ACHN (cell line): ENCODE data around the gene USH2A.

Source experiments
- DNase-seq: peaks from one replicate; pipeline ENCODE4 v3.0.0-alpha.2; 2015
- in situ Hi-C: cut with HindIII; loops from 2 replicates; pipeline ENCODE4 v1.10.0; 2017; ENCODE audit warnings: low sequenced_read_pairs, low pct_ligation_motif_present, low pct_unique_long_range_greater_than_20kb

The USH2A gene

DNA sequence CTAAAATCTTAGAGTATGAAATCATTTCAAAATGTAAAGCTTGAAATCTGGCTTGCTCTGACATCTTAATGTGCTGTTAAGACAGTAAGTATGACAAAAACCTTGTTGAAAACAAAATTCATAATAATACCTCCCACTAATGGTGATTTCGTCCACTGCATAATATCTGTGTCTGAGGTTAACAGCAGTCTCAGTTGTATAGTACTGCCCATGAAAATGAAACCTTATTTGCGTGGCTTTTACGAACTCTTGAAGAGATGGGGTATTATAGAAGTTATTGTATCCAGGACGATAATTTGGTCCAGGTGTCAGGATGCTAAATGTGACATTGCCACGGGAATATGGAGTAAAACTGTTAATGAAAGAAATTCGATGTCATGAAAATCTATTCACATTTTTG lies 99.9 kb downstream of the USH2A start:
- in situ Hi-C loops, result no loop called here
- DNase-seq, result no peak

DNA sequence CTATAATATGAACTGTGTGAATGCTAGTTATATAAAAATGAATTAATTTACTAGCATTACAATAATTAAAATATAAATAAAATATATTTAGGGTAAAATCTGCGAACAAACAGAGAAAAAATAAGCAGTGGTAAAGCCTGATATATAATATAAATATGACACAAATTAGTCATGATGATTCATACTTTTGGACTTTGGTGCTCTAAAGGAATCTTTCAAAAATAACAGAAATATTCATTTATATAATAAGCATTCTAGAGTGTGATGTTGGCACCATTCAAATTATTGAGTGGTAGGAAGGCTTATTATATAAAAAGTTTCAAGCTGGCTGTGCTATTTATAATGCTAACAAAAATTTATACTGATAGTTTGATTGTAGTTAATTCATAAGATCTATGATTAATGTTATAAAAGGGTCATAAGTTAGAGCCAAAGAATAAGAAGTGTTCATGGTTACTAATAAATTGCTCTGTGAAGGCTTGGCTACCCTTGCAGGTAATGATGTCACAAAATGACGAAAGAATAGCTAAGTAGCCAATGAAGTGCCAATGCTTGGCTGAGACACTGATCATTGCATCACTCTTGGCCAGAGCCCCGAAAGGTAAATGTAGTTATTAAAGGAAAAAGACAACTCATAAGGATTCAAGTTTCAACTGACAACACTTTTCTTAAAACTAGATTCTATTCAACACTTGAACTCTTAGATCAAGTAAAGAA lies 108.7 kb downstream of the USH2A start:
- in situ Hi-C loops, result no loop called here
- DNase-seq, result no peak

DNA sequence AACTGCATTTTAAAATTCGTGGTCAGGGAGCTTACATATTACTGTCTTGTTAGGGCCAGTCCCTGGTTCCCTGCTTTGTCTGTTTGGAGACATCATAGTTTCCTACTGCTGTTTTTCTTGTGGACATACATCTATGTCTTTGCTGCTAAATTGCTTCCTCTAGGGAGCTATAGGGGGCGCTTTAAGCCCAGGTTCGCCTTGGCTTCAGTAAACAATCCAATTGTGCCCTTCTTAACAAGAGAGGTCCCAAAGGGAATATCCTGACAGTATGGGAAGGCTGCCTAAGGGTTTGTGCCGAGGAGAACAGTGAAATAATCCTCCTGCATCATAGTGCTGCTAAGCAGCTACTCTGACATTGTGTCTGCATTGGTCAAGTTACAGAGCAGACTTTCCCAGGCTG lies 112.5 kb downstream of the USH2A start:
- peak; percentile 55 for DNase-seq
- in situ Hi-C loops, result no loop called here

DNA sequence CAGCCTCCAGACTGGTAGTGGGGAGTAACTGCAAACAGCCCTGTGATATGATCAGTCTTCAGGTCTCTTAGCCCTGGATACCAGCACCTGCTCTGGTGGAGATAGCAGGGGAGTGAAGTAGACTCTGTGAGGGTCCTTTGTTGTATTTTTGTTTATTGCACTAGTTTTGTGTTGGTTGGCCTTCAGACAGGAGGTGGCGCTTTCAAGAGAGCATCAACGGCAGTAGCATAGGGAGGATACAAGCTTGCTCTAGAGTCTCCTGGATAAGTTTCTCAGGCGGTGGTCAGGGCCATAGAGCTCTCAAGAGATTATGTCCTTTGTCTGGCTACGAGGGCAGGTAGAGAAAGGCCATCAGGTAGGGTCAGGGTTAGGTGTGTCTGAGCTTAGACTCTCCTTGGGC lies 116.4 kb downstream of the USH2A start:
- DNase-seq, result no peak
- in situ Hi-C loops, result no loop called here

DNA sequence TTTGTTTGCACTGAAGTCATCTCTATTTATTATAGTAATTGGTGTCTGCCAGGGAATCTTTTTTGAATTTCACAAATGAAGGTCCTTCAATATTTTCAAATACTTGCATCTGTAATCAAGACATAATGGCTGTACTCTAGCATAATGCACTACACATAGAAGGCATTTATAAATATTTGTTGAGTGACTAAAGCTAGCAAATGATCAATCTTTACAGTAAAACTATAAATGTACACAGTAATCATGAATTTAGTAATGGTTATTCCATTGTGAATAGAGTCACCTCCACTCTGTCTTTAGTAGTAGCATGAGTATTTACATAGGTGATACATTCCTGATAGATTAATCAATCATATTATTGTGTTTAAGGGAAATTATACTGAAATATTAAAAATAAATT lies 119.6 kb downstream of the USH2A start:
- in situ Hi-C loops, result no loop called here
- DNase-seq, result no peak

DNA sequence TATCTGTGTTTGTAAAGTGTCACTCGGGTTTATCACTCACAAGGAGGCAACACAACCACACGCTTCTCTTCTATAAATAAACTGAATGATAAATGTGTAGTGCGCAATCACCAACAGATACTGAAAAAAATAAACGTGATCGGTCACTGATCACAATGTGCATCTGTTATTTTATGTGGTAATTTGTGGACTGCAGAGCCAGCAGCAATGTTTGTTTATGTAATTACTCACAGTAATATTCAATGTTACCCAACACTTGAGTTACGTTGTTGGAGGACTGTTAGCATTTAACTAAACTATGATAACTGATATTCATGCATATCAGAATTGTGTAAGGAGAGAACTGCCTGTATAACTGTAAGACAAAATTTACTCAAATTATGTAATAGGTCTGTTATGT lies 129.6 kb downstream of the USH2A start:
- in situ Hi-C loops, result no loop called here
- no peak for DNase-seq

DNA sequence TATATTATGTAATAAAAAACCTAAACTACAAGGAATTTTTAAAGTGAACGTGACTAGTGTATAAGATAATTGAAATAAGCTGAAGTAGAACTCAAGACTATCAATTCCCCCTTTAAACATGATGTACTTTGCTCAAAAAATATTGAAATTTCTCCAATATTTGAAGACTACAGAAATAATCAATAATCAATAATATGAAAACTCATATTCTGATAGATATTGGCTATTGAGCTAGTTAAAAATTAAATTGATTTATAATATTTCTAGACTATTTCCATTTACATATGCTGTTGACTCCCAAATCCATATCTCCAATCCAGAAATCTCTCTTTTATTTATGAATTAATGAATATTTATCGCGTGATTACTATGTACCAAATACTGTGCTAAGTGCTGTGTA lies 133.2 kb downstream of the USH2A start:
- DNase-seq, result no peak
- in situ Hi-C loops, result no loop called here

DNA sequence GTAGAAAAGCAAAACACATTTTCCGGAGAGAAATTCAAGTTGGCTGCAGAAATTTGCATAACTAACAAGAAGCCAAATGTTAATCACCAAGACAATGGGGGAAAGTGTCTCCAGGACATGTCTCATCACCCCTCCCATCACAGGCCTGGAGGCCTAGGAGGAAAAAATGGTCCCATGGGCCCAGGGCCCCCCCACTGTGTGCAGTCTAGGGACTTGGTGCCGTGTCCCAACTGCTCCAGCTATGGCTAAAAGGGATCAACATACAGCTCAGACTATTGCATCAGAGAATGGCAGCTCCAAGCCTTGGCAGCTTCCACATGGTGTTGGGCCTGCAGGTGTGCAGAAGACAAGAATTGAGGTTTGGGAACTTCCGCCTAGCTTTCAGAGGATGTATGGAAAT lies 138.2 kb downstream of the USH2A start:
- no peak for DNase-seq
- in situ Hi-C loops, result no loop called here

DNA sequence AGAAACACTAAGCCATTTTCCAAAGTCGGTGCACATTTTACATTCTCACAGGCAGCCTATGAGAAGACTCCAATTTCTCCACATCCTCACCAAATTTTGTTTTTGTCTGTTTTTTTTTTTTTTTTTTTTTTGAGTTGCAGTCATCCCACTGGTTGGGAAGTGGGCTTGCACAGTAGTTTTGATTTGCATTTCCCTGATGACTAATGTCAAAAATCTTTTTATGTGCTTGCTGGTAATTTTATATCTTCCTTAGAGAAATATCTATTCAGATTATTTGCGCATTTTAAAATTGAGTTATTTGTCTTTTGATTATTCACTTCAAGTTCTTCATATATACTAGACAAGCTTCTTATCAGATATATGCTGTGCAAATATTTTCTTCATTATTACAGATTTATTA lies 141.5 kb downstream of the USH2A start:
- in situ Hi-C loops, result no loop called here
- no peak for DNase-seq

DNA sequence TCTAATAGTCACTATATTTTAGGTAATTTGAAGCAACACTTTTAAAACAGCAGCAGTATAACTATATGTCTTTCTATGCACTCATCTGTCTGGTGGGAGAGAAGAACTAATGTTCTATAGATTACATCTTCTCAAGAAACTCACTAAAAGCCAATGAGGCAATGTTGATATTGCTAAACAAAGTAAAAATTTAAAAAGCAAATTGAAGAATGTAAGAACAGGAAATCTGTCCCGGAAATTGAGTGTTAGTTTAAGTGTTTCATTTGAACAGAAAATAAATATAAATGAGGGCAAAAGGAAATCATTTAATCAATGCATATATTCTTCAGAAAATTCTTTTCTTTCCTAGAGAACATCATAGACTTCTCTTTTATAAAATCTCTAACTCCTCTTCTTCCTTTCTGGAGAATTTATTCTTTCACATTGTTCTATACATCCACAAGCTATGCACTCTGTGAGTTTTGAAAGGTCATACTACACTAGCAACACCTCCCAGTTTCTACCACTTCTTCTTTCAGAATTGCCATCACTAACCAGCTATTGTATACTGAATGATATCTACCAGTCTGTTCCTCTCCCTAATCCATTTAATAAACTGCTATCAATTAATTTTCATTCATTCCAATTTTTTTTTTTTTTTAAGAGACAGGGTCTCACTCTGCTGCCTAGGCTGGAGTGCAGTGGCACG lies 153.0 kb downstream of the USH2A start:
- in situ Hi-C loops, result no loop called here
- no peak for DNase-seq

DNA sequence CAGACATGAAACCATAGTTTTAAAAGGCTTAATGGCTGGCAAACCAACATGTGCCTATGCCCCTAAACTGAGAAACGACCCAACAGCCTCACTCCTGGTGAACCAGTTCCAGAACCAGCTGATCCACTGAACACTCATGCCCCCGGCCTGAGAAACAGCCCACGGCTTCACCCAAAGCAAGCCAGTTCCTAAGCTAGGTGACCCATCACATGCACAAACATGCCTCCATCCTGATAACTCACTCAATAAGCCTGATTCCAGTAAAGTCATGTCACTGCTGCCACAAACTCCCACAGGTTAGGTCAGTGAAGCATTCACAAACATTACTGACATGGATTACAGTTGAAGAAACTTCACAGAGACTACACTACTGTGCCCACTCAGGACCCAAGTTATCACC lies 161.6 kb downstream of the USH2A start:
- in situ Hi-C loops, result no loop called here
- no peak for DNase-seq

DNA sequence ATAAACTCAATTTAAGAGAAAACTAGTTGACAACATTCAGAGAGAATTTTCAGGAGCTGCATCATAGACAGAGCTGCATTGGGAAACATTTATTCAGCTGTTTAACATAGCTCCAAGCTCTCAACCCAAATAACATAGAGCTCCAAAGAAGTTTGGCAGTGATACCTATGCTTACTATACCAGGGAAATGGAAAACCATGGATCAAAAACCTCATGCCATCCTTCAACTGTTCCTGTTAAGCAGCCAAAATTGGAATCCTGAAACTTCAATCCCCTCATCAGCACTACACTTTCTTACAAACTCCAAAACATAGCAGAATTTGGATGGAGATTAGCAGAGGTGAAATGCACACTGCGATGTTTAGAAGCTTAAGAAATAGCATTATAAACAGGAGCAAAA lies 164.4 kb downstream of the USH2A start:
- in situ Hi-C loops, result no loop called here
- DNase-seq, result no peak

DNA sequence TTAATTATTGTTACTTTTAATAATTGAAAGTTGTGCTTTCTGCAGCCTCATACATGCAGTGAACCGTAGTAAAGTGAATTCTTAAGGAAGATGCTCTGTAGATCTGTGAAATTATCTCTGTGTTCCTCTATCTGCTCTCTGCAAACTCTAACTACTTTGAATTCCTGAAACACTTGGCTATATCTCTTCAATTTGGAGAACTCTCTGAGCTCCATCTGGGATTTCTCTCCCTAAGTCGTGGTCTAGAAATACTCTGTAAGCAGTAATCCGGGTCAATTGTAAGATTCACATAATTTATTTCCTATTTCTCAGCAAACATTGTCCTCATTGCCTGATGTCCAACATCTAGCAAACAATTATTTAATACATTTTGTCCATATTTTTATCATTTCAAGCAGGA lies 164.9 kb downstream of the USH2A start:
- DNase-seq, result no peak
- in situ Hi-C loops, result no loop called here

DNA sequence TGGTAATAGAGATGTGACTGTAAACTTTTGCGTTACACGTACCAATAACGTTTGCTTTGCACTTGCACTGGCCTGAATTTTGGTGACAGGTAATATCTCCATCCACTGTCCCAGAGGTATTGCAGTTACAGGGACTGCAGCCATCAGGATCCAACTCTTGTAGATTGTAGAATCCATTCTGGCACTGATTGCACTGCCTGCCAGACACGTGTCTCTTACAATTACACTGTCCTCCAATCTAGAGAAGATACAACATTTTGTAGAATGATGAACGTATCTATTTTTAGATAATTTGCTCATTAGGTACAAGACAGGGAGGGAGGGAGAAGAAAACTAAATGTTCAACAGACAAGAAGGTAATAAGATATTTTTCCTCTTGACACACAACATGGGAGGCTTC lies 172.4 kb downstream of the USH2A start:
- DNase-seq, result no peak
- in situ Hi-C loops, result no loop called here

DNA sequence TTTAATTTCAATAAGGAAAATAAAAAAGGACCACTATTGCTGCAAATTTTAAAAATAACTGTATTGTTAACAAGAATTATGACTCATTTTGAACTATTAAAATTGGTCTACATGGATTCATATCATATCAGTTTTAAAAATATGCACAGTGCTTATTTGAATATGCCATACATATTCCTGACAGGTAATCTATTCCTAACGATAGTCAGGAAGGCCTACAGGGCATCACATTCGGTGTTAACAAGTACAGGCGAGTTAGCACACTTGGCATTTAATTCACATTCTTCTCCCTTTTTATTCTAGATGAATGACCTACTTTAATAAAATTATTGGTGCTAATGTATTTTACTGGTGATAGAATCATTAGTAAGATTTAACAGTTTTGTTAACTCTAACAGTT lies 174.6 kb downstream of the USH2A start:
- DNase-seq, result no peak
- in situ Hi-C loops, result no loop called here

DNA sequence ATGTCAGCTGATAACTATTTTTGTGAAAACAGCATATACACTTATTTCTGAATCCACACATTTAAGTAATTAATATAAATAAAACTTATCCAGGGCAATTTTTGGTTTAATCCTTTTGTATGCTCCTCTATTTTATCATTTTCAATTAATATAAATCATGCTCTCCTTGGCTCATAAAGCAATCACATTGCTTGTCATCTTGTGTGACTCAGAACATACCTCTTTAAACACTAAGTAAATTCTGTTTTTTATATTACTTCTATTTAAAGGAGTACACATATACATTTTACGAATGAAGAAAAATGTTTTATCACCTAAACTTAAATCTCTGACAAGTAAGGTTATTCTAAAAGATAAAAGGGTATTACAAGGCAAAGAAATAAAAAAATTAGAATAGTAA lies 175.3 kb downstream of the USH2A start:
- no peak for DNase-seq
- in situ Hi-C loops, result no loop called here

DNA sequence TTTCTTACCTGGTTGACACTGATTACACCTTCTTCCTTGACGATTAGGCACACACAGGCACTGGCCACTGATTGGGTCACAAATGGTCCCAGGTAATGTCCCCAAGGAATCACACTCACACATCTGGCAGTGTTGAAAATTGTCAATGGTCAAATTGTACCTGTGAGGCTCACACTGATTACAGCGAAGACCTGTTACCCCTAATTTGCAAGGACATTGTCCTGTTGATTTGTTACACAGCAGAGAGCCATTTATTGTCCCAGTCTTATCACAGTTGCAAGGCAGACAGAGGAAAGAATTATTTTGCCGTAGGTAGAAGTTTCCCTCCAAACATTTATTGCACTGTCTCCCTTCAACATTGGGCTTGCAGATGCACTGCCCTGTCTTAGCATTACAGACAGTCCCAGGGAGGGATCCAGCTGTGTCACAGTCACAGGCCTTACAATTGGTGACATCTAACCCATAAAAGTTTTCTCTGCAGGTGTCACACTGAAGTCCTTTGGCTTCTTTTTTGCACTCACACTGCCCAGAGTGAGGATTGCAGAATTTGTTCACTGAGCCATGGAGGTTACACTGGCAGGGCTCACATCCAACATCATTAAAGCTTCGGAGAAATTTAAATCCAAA lies 176.6 kb downstream of the USH2A start:
- in situ Hi-C loops, result no loop called here

DNA sequence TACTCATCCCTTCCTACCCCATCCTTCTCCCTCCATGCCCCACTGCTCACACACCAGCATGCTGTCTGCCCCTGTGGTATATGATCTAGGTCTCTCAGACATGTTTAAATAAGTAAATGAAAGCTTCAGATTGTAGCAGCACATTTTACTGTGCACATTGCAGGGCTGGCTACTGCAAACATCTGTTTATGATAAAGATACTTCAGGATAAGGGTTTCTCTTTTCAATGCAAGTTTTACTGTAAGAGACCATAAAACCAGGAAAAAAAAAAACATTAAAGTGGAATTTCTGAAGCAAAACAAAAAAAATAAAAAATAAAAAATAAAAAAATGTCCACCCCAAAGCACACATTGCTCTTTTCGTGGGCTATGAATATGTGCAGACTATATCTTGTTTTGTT lies 184.4 kb downstream of the USH2A start:
- in situ Hi-C loops, result no loop called here
- no peak for DNase-seq

More for the DNA sequence above, 176.6 kb downstream of the USH2A start:
- DNase-seq, result no peak

DNA sequence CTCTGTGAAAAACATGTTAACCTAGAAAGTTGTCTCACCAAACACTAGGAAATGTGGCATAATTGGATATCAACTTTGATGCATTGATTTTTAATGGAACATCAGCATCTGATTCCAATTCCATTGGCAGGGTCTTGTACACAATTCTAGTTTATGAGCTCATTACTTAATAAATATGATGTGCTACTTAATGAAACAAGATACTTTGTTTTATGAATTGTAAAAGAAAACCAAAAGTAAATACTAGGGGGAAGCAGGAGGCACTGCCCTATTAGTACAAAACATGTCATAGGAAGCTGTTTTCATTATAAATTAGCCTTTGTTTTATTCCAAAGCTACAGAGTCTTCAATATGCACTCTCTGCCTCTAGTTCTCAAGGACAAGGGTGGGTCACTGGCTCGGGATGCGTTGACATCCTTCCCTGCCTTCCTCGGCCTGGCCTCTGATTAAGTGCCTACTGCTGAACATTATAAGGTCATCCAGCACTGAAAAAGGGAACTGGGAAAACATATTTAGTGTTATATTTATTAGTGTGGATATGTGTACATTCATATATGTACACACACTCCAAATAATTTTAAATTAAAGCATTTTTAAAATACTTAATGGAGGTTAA lies 185.2 kb downstream of the USH2A start:
- in situ Hi-C loops, result no loop called here
- DNase-seq, result no peak

DNA sequence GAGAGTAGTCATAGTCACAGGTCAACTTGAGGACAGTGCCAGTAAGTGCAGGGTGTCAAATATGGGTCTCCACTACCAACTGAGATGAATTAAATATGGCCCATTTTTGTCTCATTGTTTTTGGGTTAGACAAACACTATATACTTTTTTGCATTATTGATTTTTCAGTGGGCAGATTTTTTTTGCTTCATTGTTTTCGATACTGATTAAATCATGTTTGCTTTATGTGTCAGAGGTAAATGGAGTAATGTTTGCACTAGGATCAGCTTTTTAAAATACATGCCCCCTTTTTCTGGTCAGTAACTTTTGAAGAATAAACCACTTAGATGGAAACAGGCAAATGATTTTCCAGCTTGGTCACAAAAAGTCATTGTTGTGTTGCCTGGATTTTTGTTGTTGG lies 199.0 kb downstream of the USH2A start:
- no peak for DNase-seq
- in situ Hi-C loops, result no loop called here
